GM12891 (cell line): ENCODE results near the gene SLC6A5.

ENCODE experiments used
- POLR2A ChIP-seq: IDR thresholded peaks from 2 replicates; pipeline ENCODE4 v1.6.1; 2011; ENCODE audit warnings: low read depth, low read length, control low read depth
- POLR2AphosphoS5 ChIP-seq: IDR thresholded peaks from 2 replicates; pipeline ENCODE4 v1.6.1; 2011; ENCODE audit warnings: low read depth, low read length, control low read depth
- SPI1 ChIP-seq: IDR thresholded peaks from 2 replicates; pipeline ENCODE4 v1.6.1; 2011; ENCODE audit warnings: low read depth, low read length, control low read depth
- TAF1 ChIP-seq: IDR thresholded peaks from 2 replicates; pipeline ENCODE4 v1.6.1; 2011; ENCODE audit warnings: low read depth, low read length, control low read depth

GRCh38 chr11:20563866-20564265 is 35.5 kb upstream of the SLC6A5 start:
- no peak for TF ChIP-seq POLR2A
- TF ChIP-seq TAF1, result no peak
- no peak for TF ChIP-seq POLR2AphosphoS5
- TF ChIP-seq SPI1, result no peak
